ENCODE results near the gene SCYGR7. TPM values are rescaled to one million over a fixed set of nuclear protein-coding genes. Genes with fewer than 3 reads are reported as not detected.
"Not testable (repeated sequence)": the region's sequence is repeated elsewhere in the genome, so short reads cannot be mapped to it uniquely, and the experiment has no call there.

SCYGR7 gene
- total RNA-seq, 6 experiments from 2014 or later: not detected

DNA sequence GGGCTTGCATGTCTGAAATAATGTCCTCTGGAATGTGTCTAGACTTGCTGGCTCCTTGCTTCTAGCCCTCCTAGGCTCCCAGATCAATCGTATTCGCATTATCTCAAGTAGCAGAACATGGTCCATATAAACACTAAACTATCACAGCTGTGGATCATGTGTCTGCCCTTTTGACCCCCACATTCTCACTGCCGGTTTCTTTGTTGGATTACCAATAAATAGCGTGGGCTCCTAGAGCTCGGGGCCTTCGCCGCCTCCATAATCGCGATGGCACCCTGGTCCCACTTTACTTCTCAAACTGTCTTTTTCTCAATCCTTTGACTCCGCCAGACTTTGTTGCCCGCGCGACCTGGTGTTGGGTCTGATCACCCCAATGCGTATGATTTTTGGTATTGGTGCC, 11.2 kb downstream of the SCYGR7 start:
- 77% methylated on average over 14 of the region's 14 CpGs for WGBS (ENCODE audit: insufficient coverage, low coverage, low lambda C conversion rate, missing lambda C conversion rate)
- Histone ChIP-seq H3K36me3 (no peaks in the 10 kb centered on the region), H3K4me1 (no peaks in the 10 kb centered on the region), H3K4me3 (no peak overlapping the region), H3K27me3 (no peaks in the 10 kb centered on the region), H3K27ac (no peak overlapping the region), H3K9me3 (no peaks in the 10 kb centered on the region)
- intact Hi-C loops (cut with DNase I): no loop called here
- ATAC-seq (no peak), DNase-seq (no peak)
- TF ChIP-seq, protein P1, sequence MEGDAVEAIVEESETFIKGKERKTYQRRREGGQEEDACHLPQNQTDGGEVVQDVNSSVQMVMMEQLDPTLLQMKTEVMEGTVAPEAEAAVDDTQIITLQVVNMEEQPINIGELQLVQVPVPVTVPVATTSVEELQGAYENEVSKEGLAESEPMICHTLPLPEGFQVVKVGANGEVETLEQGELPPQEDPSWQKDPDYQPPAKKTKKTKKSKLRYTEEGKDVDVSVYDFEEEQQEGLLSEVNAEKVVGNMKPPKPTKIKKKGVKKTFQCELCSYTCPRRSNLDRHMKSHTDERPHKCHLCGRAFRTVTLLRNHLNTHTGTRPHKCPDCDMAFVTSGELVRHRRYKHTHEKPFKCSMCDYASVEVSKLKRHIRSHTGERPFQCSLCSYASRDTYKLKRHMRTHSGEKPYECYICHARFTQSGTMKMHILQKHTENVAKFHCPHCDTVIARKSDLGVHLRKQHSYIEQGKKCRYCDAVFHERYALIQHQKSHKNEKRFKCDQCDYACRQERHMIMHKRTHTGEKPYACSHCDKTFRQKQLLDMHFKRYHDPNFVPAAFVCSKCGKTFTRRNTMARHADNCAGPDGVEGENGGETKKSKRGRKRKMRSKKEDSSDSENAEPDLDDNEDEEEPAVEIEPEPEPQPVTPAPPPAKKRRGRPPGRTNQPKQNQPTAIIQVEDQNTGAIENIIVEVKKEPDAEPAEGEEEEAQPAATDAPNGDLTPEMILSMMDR (IDR thresholded peaks at IDR 0.05): no peak
- TF ChIP-seq POLR2A (IDR thresholded peaks at IDR 0.05): no peak

DNA sequence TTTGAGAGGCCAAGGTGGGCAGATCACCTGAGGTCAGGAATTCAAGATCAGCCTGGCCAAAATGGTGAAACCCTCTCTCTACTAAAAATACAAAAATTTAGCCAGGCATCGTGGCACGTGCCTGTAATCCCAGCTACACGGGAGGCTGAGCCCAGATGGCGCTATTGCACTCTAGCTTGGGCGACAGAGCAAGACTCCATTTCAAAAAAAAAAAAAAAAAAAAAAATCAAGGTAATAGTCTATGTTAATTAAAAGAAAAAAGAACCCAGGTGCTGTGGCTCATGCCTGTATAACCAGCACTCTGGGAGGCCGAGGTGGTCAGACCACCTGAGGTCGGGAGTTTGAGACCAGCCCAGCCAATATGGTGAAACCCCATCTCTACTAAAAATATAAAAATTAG, 12.6 kb downstream of the SCYGR7 start:
- H3K4me1 ChIP-seq; H3K36me3 ChIP-seq; H3K4me3 ChIP-seq; H3K9me3 ChIP-seq; intact Hi-C loops (cut with DNase I); DNase-seq; H3K27ac ChIP-seq; ATAC-seq; H3K27me3 ChIP-seq: not testable (repeated sequence)
- WGBS (ENCODE audit: insufficient coverage, low coverage, low lambda C conversion rate, missing lambda C conversion rate): 78% methylated on average over 4 of the region's 7 CpGs

DNA sequence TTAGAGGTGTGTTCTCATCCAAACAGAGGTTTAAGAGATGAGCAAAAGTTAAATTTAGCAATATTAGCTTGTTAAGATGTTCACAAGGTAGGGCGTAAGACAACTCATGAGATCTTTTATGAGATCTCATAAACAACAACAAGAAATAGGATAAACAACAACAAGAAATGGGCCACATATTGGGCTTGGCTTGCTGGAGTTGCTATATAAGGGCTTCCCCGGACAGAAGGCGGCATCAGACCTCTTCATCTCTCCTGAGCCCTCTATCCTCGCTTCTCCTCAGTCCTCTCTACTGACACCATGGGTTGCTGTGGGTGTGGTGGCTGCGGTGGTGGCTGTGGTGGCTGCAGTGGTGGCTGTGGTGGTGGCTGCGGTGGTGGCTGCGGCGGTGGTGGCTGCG, 17.5 kb downstream of the SCYGR7 start, which contains the start of gene SCYGR8:
Gene SCYGR8, plus strand, starts transcription at position 301 of the 400 bp plus-strand sequence. Its CDS starts 0 bp downstream, at position 301.
- Histone ChIP-seq H3K36me3 (no peaks in the 10 kb centered on the region), H3K27ac (no peak within 1 kb of the TSS), H3K4me1 (no peaks in the 10 kb centered on the region), H3K27me3 (no peaks in the 10 kb centered on the region), H3K4me3 (no peak within 1 kb of the TSS), H3K9me3 (no peaks in the 10 kb centered on the region)
- intact Hi-C loops (cut with DNase I): no loop called here
- ATAC-seq (no peak), DNase-seq (no peak)
- WGBS (ENCODE audit: insufficient coverage, low coverage, low lambda C conversion rate, missing lambda C conversion rate): 94% methylated on average over 2 of the region's 9 CpGs
- no peak for TF ChIP-seq POLR2A (IDR thresholded peaks at IDR 0.05)
- TF ChIP-seq, protein P1 (IDR thresholded peaks at IDR 0.05): no peak

DNA sequence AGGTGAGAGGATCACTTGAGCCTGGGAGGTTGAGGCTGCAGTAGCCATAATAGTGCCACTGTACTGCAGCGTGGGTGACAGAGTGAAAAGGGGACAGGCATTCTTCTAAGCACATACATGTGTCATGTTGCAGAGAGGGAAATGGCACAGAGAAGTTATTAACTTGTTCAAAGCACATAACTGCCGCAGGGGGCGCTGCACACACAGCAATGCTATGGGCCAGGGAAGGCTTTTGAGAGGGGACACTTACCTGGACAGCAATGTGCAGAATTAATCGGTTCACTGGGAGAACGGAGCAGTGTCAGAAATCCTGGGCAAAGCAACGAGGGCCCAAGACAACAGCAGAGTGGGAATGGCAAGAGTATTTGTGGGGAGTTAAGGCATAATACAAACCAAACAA, 19.9 kb downstream of the SCYGR7 start:
- no peak for ATAC-seq
- Histone ChIP-seq H3K27me3 (no peaks in the 10 kb centered on the region), H3K36me3 (no peaks in the 10 kb centered on the region), H3K4me3 (no peak overlapping the region), H3K9me3 (no peaks in the 10 kb centered on the region), H3K4me1 (no peaks in the 10 kb centered on the region), H3K27ac (no peak overlapping the region)
- 76% methylated on average over 6 of the region's 6 CpGs for WGBS (ENCODE audit: insufficient coverage, low coverage, low lambda C conversion rate, missing lambda C conversion rate)
- DNase-seq: no peak
- TF ChIP-seq, protein P1 (IDR thresholded peaks at IDR 0.05): no peak
- TF ChIP-seq POLR2A (IDR thresholded peaks at IDR 0.05): no peak
- intact Hi-C loops (cut with DNase I): no loop called here

DNA sequence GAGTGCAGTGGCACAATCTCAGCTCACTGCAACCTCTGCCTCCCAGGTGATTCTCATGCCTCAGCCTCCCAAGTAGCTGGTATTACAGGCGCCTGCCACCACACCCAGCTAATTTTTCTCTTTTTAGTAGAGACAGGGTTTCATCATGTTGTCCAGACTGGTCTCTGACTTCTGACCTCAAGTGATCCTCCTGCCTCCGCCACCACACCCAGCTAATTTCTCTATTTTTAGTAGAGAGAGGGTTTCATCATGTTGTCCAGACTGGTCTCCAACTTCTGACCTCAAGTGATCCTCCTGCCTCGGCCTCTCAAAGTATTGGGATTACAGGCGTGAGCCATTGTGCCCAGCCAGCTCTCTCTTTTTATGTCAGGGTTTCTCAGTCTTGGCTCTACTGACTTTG, 28.1 kb downstream of the SCYGR7 start:
- 62% methylated on average over 4 of the region's 4 CpGs for WGBS (ENCODE audit: insufficient coverage, low coverage, low lambda C conversion rate, missing lambda C conversion rate)
- H3K27me3 ChIP-seq; H3K36me3 ChIP-seq; H3K4me1 ChIP-seq; ATAC-seq; H3K9me3 ChIP-seq; H3K4me3 ChIP-seq; DNase-seq; H3K27ac ChIP-seq; intact Hi-C loops (cut with DNase I): not testable (repeated sequence)
